ENCODE measurements around the gene TBC1D17.

- TF ChIP-seq EZH2 (IDR thresholded peaks at IDR 0.05; ENCODE audit: insufficient read depth, poor library complexity, severe bottlenecking) (no peak), EZH2phosphoT487 (IDR thresholded peaks at IDR 0.05; ENCODE audit: insufficient read depth, low read depth) (no peak)
Measured at GRCh38 chr19:49908480-49909420, 31.2 kb downstream of the TBC1D17 start.

Measured in GM23248 (cell line).